ENCODE results near the gene GJD2.

- peak in 1 of 12 donors; percentile 12 for TF ChIP-seq CTCF (IDR thresholded peaks at IDR 0.05)
- peak in 1 of 2 donors; percentile 86 for TF ChIP-seq POLR2A (IDR thresholded peaks at IDR 0.05)
Observed at GRCh38 chr15:34795267-34796081, 40.7 kb upstream of the GJD2 start, which contains the start of gene ACTC1.
